Measurements from ENCODE around the gene FASLG.
A peak's percentile ranks its signal among the peaks of the same experiment; 100 is the strongest.
"Not testable (repeated sequence)": the region's sequence is repeated elsewhere in the genome, so short reads cannot be mapped to it uniquely, and the experiment has no call there.

The FASLG gene, protein sequence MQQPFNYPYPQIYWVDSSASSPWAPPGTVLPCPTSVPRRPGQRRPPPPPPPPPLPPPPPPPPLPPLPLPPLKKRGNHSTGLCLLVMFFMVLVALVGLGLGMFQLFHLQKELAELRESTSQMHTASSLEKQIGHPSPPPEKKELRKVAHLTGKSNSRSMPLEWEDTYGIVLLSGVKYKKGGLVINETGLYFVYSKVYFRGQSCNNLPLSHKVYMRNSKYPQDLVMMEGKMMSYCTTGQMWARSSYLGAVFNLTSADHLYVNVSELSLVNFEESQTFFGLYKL

DNA sequence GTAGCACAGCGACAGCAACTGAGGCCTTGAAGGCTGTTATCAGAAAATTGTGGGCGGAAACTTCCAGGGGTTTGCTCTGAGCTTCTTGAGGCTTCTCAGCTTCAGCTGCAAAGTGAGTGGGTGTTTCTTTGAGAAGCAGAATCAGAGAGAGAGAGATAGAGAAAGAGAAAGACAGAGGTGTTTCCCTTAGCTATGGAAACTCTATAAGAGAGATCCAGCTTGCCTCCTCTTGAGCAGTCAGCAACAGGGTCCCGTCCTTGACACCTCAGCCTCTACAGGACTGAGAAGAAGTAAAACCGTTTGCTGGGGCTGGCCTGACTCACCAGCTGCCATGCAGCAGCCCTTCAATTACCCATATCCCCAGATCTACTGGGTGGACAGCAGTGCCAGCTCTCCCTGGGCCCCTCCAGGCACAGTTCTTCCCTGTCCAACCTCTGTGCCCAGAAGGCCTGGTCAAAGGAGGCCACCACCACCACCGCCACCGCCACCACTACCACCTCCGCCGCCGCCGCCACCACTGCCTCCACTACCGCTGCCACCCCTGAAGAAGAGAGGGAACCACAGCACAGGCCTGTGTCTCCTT lies at the start of gene FASLG:
Gene FASLG (plus strand): TSS at position 233 of the 583 bp plus-strand sequence. CDS start 99 bp downstream, at position 332.
- no peak for DNase-seq (ENCODE audit: low read depth)

DNA sequence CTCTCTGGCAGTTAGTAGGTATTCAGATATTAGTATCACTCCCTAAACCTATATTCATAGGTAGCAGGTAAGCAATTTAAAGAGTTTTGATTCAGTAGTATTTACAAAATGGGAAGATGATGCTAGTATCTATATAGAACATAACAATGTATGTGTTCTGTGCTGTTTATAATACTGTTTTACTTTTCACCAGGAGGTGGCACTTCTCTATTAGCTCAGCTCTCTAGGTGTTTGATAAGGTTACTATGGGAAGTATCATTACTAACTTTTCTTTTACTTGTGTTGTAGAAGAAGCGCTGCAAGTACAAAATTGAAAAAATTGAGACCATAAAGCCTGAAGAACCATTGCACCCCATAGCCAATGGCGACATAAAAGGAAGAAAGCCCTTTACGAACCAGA lies 49.4 kb upstream of the FASLG start:
- no peak for DNase-seq (ENCODE audit: low read depth)

DNA sequence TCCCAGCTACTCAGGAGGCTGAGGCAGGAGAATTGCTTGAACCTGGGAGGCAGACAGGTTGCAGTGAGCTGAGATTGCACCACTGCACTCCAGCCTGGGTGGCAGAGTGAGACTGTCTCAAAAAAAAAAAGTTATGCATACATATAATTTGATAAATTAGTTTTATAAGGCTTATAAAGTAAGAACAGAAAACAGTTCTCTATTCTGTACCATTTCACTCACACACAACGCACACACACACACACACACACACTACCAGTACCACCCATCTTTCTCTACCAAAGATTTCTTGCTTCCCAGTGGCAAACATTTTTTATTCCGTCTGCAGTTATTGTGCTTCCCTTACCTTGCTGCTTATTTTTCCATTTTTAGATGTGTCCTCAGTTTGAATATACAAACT lies 46.4 kb upstream of the FASLG start:
- no peak for DNase-seq (ENCODE audit: low read depth)

DNA sequence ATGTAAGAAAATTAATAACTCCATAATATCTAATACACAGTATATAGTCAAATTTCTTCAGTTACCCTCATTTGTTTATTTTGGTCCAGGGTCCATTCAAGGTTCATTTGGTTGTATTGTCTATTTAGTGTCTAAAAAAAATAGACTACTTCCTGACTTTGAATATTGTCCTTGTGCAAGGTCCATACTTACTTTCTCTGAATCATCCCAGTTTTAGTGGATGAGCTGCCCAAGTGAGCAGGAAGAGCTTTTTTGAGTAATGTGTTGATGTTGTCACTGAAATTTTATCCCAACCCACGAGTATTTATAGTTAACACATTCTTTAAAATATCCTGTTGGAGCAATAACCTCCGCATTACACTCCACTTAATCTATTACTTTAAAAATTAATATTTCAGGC lies 45.6 kb upstream of the FASLG start:
- DNase-seq (ENCODE audit: low read depth), result no peak

DNA sequence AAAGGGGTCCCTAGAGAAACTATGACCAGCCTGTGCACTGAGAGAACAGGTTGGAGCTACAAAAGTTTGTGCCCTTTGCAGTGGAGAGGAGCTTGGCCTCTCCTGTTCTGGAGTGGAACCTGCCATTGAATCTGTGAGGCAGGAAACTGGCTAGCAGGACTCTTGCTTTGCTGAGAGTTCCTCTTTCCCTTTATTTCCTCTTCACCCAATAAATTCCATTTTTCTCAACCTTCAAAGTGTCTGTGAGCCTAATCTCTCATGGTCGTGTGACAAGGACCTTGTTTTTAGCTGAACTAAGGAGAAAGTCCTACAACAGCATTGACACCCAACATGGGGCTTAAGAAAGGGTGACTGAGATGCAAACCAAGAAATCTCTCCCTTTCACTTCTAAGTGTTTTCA lies 42.7 kb upstream of the FASLG start:
- DNase-seq (ENCODE audit: low read depth), result no peak

DNA sequence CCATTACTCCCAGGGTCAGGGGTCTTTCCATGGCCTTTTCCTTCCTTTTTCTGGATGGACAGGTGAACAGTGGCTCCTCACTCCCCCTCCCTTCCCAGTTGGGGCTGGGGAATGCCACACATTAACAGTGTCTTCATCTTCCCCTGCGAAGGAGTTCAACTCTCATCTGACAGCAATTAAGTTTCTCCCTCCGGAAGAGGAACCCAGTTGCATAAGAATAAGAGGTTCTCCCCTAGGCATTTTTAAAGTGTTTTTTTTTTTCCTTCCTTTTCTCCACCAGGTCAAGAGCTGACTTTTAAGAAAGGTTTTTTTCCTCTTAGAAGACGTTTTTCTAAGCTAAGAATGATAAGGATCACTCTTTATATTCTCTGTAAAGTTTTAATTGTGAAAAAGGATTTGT lies 42.3 kb upstream of the FASLG start:
- no peak for DNase-seq (ENCODE audit: low read depth)

DNA sequence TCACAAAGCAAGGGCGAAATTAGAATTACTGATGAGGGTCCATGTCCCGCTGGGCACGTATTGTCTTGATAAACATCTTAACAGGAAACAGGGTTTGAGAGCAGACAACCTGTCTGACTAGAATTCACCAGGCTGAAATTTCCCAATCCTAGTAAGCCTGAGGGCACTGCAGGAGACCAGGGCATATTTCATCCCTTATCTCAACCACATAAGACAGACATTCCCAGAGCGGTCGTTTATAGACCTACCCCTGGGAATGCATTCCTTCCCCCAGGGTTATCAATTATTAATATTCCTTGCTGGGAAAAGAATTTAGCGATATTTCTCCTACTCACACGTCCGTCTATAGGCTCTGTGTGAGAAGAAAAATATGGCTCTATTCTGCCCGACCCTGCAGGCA lies 38.3 kb upstream of the FASLG start:
- DNase-seq (ENCODE audit: low read depth), result not testable (repeated sequence)

DNA sequence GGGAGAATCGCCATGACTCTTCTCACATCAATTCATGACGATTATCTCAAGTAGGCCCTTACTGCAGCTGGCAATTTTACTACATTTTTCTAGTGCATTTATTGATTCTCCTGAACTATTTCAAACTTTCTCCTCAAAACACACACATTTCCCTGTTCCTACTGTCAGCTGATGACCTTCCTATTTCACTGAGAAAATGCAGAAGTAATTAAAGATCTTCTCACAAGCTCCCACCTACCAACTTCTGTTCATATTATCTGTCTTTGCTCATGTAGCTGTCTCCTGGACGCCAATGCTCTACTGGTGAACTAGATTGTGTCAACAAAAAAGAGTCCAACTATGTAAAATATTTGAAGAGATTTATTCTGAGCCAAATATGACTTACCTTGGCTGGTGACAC lies 36.4 kb upstream of the FASLG start:
- no peak for DNase-seq (ENCODE audit: low read depth)

DNA sequence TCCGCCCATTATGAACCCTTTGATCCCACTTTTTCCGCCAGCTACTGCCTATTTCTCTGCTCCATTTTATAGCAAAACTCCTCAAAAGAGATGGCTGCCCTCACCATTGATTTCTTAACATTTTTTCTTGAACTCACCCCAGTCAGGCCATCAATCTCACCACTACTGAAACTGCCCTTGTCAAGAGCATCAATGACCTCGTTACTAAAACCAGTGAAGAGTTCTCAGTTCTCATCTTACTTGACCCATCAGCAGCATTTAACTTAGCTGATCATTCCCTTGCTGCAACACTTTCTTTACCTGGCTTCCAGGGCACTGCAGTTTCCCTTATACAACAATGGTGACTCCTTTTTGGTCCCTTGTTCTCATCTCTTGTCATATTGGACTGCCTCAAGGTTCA lies 35.2 kb upstream of the FASLG start:
- no peak for DNase-seq (ENCODE audit: low read depth)

DNA sequence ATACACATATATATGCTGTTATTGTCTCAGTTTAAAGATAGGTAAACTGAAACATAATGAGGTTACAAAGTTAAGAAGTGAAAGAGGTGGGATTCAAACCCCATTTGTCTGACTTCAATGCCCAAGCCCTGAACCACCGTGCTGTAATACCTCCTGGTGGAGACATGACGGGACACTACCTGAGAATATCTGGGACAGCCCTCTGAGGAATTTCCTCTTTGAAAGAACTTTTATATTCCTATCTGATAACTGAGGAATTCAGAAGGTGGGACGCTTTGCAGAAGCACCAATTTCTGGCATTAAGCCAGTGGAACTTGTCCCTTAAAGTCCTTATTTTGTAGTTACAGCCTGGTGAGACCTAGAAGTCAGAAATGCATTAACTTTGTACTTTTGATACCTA lies 32.1 kb upstream of the FASLG start:
- DNase-seq (ENCODE audit: low read depth), result no peak

DNA sequence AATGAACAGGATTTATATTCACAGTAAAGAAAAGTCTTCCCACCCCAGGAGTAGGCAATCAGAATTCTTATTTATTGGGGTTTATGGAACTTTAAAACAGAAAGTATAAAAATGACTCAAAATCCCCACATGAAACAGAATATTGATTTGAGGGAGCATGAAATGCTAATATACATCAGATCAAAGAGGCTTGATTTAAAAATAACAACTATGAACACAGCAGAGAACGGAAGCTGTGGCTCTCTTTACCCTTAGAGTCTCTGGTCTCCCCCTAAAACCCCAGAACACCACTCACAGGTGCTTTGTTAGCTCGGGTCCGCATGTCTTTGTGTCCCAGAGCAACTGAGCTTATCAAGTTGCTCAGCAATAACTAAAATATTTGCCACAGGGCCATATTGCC lies 31.2 kb upstream of the FASLG start:
- no peak for DNase-seq (ENCODE audit: low read depth)

DNA sequence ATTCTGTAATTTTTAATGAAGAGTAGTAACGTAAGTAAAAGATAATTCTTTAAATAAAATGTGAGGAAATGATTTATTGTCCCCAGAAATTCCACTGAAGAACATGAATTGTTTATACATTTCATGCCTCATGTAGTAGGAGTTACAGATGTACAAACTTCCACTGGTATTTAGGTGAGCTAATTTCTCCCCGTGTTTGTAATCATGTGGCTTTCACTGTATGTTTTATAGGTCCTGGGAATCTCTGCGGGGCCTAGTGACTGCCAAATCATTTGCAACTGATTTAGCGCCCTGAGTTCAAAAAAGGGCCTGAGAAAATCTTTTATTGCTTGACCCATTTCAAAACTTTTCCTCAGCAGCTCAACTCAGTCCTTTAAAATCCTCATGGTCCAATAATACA lies 30.5 kb upstream of the FASLG start:
- DNase-seq (ENCODE audit: low read depth), result no peak

DNA sequence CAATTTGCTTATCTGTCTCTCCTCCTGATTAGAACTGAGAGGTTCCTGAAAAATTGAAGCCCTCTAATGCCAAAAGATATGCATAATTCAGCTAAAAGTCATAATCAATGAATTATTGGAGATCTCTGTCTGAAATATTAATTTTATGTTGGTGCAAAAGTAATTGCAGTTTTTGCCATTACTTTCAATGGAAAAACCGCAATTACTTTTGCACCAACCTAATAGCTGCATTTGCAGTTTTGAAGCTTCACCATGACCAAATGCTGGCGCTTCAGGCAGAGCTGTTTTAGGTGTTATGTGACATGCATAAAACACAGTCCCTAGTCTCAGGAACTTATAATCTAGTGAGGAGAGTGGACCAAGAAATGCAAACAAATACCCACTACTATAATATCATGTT lies 29.7 kb upstream of the FASLG start:
- DNase-seq (ENCODE audit: low read depth), result no peak

DNA sequence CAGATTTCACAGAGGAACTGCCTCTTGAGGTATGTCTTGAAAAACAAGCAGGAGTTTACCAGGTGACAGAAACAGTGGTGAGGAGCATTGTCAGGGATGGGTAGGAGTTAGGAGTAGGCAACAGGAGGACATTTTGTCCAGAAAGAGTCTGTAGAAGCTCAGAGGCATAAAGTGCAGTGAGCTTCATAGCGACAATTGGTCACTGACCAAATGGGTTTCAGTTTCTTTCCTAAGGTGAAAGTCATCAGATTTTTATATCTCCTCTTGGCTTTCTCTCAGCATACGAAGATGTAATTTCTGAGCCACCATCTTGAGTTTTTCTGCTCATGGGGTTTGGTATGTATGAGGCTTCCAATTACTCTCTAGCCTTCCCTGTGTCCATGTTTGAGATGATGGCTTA lies 29.3 kb upstream of the FASLG start:
- no peak for DNase-seq (ENCODE audit: low read depth)

DNA sequence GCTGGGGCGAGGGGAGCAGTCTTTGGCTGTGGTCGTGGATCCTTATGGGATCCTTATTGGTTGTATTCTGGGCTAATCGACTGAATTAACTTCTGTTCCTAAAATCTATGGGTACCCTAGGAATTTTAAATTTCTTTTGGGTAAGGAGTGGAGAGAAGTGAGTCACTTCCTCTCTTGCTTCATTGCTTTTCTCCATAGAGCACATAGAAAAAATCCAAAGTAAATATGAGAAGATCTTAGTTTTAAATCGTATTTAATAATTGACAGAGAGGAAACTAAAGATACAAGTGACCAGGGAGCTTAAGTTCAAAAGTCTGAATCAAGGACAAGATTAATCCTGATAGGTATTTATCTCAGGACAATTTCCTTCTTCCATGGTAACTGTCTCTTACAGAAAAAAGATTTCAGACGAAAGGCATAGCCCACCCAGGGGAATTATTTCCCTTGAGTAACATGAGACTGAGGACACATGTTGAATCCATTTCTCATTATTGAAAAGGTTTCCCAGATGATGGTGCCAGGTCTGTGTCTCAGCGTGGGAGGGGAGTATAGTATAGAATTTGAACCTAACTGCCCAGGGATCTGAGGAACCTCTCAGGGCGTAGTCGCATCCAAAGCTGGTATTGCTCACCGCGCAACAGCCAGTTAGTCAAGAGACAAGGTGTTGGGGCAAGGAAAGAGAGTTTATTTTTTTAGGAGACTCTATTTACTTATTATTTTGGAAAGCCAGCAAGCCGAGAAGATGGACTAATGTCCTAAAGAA lies 28.7 kb upstream of the FASLG start:
- no peak for DNase-seq (ENCODE audit: low read depth)

DNA sequence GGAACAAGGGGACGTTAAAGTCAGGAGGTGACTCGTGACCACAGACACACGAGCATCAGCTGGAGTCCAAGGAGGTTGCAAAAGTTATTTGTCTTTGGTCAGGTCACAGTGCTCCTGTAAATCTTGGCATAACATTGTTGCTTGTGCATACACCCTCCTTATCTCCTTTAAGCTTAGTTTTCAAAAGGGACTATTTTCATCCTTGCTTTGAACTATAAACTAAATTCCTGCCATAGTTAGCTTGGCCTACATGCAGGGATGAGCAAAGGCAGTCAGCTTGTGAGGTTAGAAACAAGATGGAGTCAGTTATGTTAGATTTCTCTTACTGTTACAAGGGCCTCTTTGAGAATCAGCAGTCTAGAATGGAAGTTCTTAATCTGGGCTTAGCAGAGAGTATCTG lies 28.0 kb upstream of the FASLG start:
- no peak for DNase-seq (ENCODE audit: low read depth)

DNA sequence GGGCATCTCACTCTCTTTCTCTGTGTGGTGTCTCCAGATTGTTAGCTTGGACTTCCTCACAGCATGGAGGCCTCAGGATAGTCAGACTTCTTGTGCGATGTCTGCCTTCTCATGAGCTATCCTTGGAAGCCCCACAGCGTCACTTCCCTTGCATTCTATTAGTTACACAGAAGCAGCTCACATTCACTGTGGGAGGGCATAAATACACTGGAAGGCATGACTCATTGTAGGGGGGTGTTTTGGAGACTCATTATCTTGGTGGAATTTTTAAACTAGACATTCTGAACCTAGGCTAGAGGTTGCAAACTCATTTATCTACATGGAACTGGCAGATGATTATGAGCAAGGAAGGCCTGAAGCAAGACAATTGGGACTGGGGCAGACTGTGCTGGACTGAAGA lies 21.4 kb upstream of the FASLG start:
- no peak for DNase-seq (ENCODE audit: low read depth)

DNA sequence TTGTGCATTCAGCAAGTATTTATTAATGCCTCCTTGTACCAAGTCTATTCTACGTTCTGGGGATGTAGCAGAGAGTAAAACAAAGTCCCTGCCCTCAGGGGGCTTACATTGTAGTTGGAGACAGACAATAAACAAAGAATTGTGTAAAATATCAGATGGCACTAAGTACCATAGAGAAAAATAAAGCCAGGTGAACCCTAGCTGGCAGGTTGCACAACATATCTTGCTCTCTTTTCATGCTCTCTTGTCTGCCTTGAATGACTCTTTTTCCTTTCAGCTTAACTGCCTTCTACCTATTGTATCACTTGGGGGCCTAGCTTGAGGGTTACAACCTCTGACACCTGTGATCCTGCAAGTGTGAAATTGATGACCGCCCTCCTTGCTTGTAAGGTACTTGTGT lies 20.7 kb upstream of the FASLG start:
- no peak for DNase-seq (ENCODE audit: low read depth)

DNA sequence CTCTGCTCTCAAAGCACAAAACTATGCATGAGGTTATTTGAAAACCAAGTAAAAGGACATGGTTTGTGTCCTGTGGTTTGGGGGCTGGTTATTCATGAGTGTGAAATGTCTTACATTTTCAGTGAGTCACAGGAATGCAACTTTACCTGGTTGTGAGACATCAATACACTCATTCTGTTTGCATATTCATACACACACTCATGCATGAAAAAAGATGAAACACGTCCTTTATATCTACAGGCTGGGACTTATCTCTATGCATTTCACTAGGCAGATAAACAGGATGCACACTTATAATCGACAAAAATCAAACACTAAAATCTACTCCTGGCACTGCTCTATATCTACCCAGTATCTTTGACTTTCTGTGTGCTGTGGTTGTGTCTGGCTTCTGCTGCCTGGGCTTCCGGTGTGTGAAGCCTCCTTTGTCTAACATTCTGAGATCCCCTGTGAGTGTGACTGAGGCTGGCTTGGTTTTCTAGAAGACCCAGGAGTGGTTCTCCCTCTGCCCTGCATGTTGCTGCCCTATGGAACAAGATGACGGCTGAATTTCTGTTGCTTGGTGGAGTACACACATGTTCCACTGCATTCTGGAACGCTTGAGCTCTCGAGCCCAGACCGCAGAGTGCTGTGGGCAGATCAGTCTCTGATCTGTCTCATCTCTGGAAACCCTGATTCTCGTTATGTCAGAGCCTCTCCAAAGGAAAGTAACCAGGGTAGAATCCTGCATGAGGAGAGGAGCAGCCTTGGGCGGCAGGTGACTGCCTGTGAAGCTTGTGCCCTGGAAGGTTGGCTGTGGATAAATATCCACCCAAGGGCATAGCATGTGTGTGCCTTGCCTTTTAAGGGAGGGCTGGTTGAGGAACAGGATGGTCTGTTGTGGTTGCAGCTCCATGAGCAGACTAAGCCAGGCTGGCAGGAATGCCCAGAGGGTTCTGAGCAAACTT lies 19.7 kb upstream of the FASLG start:
- peak; percentile 85 for DNase-seq (ENCODE audit: low read depth)

DNA sequence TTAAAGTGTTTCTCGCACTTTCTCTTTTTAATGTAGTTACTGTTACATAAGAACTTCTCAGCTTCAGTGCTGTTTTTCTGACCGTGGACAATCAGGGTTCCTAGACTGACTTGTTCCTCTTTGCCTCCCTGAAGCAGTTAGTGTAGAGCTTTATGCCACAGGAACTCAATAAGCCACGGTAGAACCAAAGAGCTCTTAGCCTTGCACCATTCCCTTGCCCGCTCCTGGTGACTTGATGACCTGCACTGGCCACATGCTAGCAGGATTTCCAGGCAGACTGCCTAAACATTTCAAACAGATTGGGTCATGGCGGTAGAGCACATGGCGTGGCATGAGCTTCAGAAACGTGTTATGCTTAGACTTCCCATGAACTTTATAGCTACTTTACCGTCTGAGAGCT lies 18.8 kb upstream of the FASLG start:
- no peak for DNase-seq (ENCODE audit: low read depth)

DNA sequence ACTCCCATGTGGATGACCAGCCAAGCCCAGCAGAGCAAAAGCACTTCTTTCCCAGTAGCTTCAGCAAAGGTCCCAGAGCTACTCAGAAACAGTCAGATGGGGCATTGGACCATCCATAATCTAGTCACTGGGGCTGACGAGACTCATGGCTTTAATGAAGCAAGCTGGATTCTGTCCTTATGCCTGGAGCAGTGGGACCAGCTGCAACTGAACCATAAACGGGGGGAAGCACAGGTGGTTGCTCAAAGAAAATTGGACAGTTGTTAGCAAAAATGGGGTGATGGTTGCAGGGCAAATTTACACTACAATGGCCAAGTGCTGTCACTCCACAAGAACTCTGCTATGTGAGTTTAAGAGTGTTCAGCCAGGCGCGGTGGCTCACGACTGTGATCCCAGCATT lies 17.4 kb upstream of the FASLG start:
- no peak for DNase-seq (ENCODE audit: low read depth)

DNA sequence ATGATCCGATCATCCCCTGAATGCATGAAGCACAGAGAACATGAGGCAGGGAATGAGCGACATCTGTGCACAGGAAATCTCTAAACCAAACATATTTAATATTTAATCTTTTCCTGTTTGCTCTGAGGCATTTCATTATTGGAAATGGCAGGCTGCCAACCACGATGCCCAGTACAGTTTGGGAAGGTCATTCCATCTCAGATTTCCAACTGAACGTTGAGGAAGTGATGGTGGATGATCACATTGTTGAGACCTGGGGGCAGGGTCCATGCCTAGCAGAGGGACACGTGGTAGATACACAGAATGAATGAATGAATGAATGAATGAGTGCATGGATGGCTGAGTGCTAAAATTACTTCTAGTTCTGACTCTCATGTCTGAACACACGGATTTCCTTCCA lies 15.9 kb upstream of the FASLG start:
- DNase-seq (ENCODE audit: low read depth), result no peak

All from HS-27A (cell line).